ENCODE measurements around the gene PRR5.

DNA sequence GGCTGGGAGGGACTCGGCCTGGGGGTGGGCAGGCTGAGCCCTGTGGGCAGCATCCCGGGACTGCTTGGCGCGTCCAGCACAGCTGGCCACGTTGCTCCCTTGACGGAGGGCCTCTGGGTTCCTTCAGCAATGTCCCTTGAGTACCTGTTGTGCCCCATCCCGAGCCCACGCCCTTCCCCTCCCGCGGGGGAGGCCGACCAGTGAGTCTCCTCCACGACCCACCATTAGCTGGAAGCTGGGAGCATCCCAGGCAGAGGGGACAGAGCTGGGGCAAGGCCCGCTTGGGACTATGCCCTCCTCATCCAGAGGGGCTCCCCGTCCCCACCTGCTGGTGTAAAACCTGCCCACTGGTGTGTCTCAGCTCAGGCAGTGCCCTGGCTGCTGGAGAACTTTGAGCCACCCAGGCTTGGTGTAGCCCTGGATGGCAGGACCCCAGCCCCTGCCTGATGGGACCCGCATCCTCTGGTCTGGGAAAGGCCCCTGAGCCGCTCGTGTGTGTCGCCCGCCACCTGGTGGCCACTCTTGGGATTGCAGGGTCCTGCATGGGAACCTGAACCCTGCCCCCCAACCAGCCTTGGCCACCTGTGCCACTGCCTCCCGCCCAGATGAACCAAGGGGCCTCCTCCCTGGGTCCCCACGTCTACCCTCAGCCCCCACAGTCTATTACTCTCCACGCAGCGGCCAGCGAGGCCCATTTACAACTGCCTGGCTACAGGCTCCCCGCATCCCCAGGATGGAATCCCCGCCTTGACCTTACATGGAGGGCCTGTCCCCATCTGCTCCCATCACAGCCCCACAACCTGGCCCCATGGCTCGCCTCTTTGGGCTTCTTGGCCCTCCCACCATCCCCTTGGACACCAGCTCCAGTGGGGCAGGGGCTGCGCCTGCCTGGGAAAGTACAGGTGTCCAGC is 33.8 kb downstream of the PRR5 start:
- TF ChIP-seq, protein P1, sequence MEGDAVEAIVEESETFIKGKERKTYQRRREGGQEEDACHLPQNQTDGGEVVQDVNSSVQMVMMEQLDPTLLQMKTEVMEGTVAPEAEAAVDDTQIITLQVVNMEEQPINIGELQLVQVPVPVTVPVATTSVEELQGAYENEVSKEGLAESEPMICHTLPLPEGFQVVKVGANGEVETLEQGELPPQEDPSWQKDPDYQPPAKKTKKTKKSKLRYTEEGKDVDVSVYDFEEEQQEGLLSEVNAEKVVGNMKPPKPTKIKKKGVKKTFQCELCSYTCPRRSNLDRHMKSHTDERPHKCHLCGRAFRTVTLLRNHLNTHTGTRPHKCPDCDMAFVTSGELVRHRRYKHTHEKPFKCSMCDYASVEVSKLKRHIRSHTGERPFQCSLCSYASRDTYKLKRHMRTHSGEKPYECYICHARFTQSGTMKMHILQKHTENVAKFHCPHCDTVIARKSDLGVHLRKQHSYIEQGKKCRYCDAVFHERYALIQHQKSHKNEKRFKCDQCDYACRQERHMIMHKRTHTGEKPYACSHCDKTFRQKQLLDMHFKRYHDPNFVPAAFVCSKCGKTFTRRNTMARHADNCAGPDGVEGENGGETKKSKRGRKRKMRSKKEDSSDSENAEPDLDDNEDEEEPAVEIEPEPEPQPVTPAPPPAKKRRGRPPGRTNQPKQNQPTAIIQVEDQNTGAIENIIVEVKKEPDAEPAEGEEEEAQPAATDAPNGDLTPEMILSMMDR (IDR thresholded peaks at IDR 0.05; ENCODE audit: low read depth, low read length), result peak; percentile 95
- TF ChIP-seq EZH2phosphoT487 (IDR thresholded peaks at IDR 0.05; ENCODE audit: low read depth), result no peak

All from OCI-LY3 (cell line).